ENCODE measurements around the gene SLC6A13. TPM values are rescaled to one million over a fixed set of nuclear protein-coding genes. Genes with fewer than 3 reads are reported as not detected.

SLC6A13 gene
- total RNA-seq, 1 donor = not detected

Other genes starting within 250 kb of the SLC6A13 start
- 0.21 TPM for gene IQSEC3, start 196.1 kb downstream of the SLC6A13 start, total RNA-seq
- 0.73 TPM for gene SLC6A12, start 48.7 kb downstream of the SLC6A13 start, total RNA-seq
- 123 TPM for gene KDM5A, start 126.5 kb upstream of the SLC6A13 start, total RNA-seq
- gene CCDC77, start 138.8 kb upstream of the SLC6A13 start, total RNA-seq = 8.4 TPM
- gene B4GALNT3, start 197.1 kb upstream of the SLC6A13 start, total RNA-seq = 0.10 TPM

All from mononuclear cell (primary cell).